GM20431 (cell line): ENCODE data around the gene LIME1.

Experiments
- in situ Hi-C: fragments of 300-500 bp; cut with MseI, MboI; formaldehyde crosslinking; loops from one replicate; pipeline ENCODE4 v1.15.0; 2020; ENCODE audit warnings: low sequenced_read_pairs; ENCODE audit not compliant: unreplicated experiment

LIME1 gene

DNA sequence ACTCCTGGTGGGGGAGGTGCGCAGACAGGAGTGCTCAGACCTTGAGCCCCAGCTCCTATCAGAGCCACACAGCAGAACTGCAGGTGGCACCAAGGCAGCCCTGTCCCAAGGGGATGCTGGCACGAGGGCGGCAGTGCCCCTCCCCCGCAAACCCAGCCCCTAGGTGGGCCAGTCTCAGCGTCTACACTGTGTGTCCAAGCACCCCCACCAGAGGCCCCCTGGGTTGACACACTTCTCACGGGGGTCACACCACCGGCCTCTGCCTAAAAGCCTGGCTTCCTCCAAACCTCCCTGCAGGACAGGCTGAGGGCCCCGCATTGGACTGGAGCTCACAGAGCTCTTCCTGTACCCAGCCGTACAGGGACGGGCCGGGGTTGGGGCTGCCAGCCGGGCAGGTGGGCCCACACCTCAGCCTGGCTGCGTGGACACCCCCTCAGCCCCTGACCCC is 11.2 kb downstream of the LIME1 start:
- in situ Hi-C loops = no loop called here

- in situ Hi-C loops = no loop called here
Measured at GRCh38 chr20:63748070-63748933, 11.8 kb downstream of the LIME1 start.

GRCh38 chr20:63748934-63749270 is 12.4 kb downstream of the LIME1 start:
- in situ Hi-C loops = no loop called here

DNA sequence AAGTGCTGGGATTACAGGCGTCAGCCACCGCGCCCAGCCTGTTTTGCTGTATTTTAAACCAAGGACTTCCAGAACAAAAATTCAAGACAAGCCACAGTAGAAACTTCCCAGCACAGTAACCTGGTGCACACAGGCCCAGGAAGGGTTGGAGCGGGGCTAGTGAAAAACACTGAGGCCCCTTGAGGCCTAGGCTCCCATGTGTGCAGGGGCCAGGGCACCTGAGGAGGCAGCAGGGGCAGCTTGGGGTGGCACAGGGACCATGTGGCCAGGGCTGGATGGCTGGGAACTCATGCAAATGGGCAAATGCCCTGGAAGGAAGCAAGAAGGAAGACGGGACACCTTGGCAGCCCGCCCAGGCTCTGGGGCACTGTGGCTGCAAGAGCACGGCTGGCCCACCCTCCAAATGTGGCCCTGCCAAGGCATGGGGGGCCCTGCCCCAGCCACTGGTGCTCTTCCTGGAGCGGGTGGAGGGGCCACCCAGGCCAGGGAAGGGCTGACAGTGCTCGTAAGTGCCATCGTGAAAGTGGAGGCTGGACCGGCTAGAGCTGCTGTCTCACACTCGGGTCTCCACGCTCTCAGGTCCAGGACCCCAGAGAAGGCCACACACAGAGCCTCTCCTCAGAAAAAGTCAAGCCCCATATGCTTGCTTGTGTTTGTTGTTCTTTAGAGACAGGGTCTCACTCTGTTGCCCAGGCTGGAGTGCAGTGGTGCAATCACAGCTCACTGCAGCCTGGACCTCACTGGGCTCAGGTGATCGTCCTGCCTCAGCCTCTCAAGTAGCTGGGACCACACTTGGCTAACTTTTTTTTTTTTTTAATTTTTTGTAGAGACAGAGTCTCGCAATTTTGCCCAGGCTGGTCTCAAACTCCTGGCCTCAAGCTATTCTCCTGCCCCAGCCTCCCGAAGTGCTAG is 13.4 kb downstream of the LIME1 start:
- in situ Hi-C loops = no loop called here

DNA sequence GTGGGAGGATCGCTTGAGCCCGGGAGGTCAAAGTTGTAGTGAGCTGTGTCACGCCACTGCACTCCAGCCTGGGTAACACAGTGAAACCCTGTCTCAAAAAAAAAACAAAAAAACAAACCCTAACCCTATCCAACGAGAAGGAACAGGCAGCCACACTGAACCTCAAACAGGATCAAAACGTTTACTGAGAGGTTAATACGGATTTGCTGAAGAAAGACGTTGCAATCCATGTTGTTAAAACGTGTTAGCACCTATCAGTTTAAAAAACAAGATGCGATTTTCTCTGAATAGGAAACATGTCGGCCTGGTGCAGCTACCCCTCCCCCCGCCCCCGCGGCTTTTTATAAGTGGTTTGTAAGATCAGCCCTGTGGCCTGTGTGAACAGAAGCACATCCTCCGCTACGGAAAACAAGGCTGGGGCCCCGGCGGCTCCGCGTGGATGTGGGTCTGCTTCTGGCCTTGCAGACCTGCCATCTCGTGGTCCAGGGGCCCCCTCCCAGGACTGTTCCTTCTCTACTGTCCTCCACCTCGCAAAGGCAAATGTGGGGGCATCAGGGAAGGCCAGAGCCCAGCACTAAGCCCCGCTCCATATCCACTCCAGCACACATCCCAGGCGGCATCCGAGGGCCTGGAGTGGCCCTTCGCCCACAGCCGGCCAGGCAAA is 14.5 kb downstream of the LIME1 start:
- in situ Hi-C loops = no loop called here

DNA sequence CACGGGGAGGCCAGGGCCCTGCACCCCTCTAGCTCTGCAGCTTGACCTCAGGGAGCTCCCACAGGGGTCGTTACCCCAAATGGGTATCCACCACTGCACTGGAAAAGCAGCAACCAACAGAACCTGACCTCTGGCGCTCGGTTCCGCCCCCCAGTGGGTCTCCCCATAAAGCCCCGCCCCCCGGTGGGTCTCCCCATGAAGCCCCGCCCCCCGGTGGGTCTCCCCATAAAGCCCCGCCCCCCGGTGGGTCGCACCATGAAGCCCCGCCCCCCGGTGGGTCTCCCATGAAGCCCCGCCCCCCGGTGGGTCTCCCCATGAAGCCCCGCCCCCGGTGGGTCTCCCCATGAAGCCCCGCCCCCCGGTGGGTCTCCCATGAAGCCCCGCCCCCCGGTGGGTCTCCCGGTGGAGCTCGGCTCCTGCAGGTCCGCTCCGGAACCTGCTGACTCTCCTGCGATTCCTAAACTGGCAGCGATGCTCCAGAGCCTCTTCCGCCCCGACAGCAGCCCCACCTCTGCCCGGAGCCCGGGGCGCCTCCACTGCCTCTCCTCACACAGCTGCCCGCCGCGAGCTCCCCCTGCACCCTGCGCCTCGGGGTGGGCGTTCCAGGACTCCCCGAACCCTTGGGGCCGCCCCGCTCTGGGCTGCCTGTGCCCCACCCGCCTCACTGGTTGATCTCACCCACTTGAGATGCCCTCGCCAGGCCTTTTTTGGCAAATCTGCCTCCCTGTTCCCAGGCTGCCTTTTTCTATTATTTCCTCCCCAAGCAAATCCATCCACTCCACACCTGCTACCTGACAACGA is 15.2 kb downstream of the LIME1 start:
- in situ Hi-C loops = no loop called here

GRCh38 chr20:63752411-63753101 is 16.1 kb downstream of the LIME1 start:
- in situ Hi-C loops = no loop called here

DNA sequence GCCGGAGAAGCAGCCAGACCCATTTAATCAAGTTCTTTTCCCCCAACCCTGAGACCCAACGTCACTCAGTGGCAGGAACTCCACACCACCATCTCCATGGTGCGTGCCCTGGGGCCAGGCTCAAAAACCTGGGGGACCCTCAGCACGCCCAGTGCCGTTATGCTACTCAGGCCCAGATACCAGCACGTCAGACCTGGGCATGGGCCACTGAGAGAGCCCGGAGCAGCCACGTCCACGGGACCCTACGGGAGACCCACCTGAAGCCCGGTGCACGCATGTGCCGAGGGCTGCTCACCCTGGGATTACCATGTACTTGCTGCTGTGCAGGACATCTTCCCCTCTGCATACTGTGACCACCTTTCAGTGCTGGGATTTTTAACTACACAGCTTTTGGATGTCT is 16.9 kb downstream of the LIME1 start:
- in situ Hi-C loops = no loop called here

GRCh38 chr20:63754008-63754407 is 17.5 kb downstream of the LIME1 start:
- in situ Hi-C loops = no loop called here

DNA sequence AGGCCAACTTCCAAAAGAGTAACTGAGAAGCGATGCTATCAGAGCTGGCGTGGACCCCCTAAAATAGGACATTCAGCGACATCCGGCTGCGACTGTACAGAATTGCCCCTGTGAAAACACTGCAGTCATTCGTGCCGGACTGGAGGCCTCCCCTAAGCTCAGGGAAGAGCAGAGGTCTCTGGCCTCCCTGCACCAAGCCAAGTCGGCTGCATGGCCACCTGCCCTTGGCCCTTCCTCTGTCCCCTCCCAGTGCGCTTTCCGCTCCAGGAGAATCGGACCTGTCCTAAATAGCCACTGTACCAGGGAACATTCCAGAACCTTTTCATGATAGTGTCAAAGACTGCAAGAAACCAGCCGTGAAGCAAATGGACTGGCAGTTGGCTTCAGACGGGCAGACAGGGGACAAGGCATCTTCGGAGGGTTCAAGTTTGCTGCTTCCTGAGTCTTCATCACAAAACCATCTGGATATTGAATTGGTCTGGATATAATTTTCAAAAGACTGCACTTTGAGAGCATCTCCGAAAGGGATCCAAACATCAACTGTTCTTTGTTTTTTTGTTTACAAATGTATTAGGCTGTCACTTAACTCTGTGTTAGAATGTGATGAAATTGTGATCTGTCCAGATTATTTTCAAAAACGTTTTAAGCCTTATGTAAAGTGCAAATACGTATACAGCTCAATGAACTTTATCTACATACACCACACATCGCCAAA is 19.6 kb downstream of the LIME1 start:
- in situ Hi-C loops = no loop called here

DNA sequence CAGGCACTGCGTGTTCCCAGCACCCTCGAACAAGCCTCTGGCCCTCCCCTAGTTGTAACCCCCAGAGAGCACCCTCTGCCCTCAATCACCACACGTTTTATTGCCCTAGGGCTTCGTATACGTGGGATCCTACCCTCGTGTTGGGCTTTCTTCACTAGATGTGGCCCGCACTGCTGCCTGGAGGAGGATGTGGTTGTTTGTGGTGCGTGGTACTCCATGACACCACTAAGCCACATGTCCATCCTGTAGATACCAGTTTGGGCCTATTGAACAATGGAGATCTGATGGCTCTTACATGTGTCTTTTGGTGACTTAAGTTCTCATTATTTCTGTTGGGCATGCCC is 20.2 kb downstream of the LIME1 start:
- in situ Hi-C loops = no loop called here

- in situ Hi-C loops = no loop called here
Measured at GRCh38 chr20:63758152-63758551, 21.7 kb downstream of the LIME1 start.

- in situ Hi-C loops = no loop called here
Measured at GRCh38 chr20:63759377-63759901, 23.0 kb downstream of the LIME1 start.

- in situ Hi-C loops = no loop called here
Measured at GRCh38 chr20:63765082-63765873, 28.8 kb downstream of the LIME1 start.

DNA sequence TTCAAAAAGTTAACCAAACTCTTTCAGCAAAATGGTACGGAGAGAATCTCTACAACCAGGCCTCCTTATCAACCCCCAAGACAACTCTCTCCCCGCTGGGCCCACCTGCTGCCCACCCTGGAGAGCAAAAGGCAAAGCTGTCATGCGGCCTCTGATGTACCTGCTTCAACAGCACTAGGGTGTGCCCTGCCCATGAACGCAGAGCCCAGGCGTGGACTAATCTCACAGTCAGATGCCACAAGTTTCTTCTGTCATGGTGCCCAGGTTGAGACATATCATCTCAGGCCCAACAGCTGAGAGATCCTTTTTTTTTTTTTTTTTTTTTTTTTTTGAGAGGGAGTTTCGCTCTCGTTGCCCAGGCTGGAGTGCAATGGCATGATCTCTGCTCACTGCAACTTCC is 29.4 kb downstream of the LIME1 start:
- in situ Hi-C loops = no loop called here

GRCh38 chr20:63766695-63767426 is 30.4 kb downstream of the LIME1 start:
- in situ Hi-C loops = no loop called here

DNA sequence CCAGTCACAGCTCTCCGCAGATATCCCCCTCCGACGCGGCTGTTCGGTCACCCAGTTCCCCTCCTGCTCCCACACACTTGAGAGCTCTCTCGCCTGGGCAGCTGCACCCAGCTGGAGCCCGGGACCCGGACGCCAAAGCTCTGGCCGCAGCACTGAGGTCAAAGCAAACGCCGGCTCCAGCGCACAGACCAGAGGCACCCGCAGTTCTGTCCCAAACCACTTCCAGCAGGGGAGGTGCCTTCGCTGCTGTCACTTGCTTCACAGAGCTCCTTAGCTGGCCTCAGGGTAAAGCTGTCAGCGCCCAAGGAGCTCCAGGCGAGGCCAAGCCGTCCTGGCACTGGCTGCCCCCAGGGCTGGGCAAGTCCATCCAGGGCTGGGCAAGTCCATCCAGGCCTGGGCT is 31.0 kb downstream of the LIME1 start:
- in situ Hi-C loops = no loop called here
